SK-N-SH treated with all-trans-retinoic acid at 6 μM for 48 hours (cell line): ENCODE results near the gene EFCAB9.
A peak's percentile ranks its signal among the peaks of the same experiment; 100 is the strongest.
"Not testable (repeated sequence)": the region's sequence is repeated elsewhere in the genome, so short reads cannot be mapped to it uniquely, and the experiment has no call there.

Experiments used
- ATAC-seq: fragments of 200-7000 bp; cut with Tn5 transposase; 3 replicates; pipeline ENCODE4 v1.9.1; 2020; ENCODE audit warnings: mild to moderate bottlenecking, moderate library complexity
- CSDC2 ChIP-seq: fragments of 250-450 bp; sonication (Bioruptor Pico); IDR thresholded peaks from 2 replicates; pipeline ENCODE4 v1.5.0; 2020; ENCODE audit warnings: mild to moderate bottlenecking, moderate library complexity
- ESRRG ChIP-seq: fragments of 250-450 bp; sonication (Bioruptor Pico); IDR thresholded peaks from 2 replicates; pipeline ENCODE4 v1.6.1; 2021; ENCODE audit warnings: mild to moderate bottlenecking
- GLIS3 ChIP-seq: fragments of 250-450 bp; sonication (Bioruptor Pico); IDR thresholded peaks from 2 replicates; pipeline ENCODE4 v1.5.0; 2020; ENCODE audit warnings: mild to moderate bottlenecking, moderate library complexity
- ISL1 ChIP-seq: fragments of 250-450 bp; sonication (Bioruptor Pico); IDR thresholded peaks from 2 replicates; pipeline ENCODE4 v2.1.2; 2022; ENCODE audit warnings: mild to moderate bottlenecking, moderate library complexity
- OSR1 ChIP-seq: fragments of 250-450 bp; sonication (Bioruptor Pico); IDR thresholded peaks from 2 replicates; pipeline ENCODE4 v1.8.0; 2022; ENCODE audit warnings: moderate library complexity, mild to moderate bottlenecking, inconsistent platforms
- PPARA ChIP-seq: fragments of 250-450 bp; sonication (Bioruptor Pico); IDR thresholded peaks from 2 replicates; pipeline ENCODE4 v1.5.0; 2020; ENCODE audit warnings: mild to moderate bottlenecking, borderline replicate concordance
- RARB ChIP-seq: fragments of 250-450 bp; sonication (Bioruptor Pico); IDR thresholded peaks from 2 replicates; pipeline ENCODE4 v1.8.0; 2021; ENCODE audit warnings: mild to moderate bottlenecking, moderate library complexity
- SNAI2 ChIP-seq: fragments of 250-450 bp; sonication (Bioruptor Pico); IDR thresholded peaks from 2 replicates; pipeline ENCODE4 v1.5.0; 2020; ENCODE audit warnings: mild to moderate bottlenecking, moderate library complexity
- TCF4 ChIP-seq: fragments of 250-450 bp; sonication (Bioruptor Pico); IDR thresholded peaks from 2 replicates; pipeline ENCODE4 v1.8.0; 2021; ENCODE audit warnings: mild to moderate bottlenecking, moderate library complexity, borderline replicate concordance
- TOX ChIP-seq: fragments of 250-450 bp; sonication (Bioruptor Pico); IDR thresholded peaks from 2 replicates; pipeline ENCODE4 v1.8.0; 2021; ENCODE audit warnings: mild to moderate bottlenecking, moderate library complexity, borderline replicate concordance
- ZC3H10 ChIP-seq: fragments of 250-450 bp; sonication (Bioruptor Pico); IDR thresholded peaks from 2 replicates; pipeline ENCODE4 v1.5.1; 2021; ENCODE audit warnings: mild to moderate bottlenecking, moderate library complexity
- ZFP3 ChIP-seq: fragments of 250-450 bp; sonication (Bioruptor Pico); IDR thresholded peaks from 2 replicates; pipeline ENCODE4 v1.5.0; 2020; ENCODE audit warnings: mild to moderate bottlenecking, moderate library complexity
- ZFP30 ChIP-seq: fragments of 450-650 bp; formaldehyde crosslinking; IDR thresholded peaks from 2 replicates; pipeline ENCODE4 v1.5.0; 2022; ENCODE audit warnings: mild to moderate bottlenecking, moderate library complexity
- ZNF565 ChIP-seq: fragments of 450-650 bp; formaldehyde crosslinking; conservative IDR thresholded peaks from 2 replicates; pipeline ENCODE4 v1.5.0; 2020; ENCODE audit warnings: low read depth, mild to moderate bottlenecking, moderate library complexity
- ZNF70 ChIP-seq: fragments of 450-650 bp; formaldehyde crosslinking; IDR thresholded peaks from 2 replicates; pipeline ENCODE4 v1.5.0; 2020; ENCODE audit warnings: mild to moderate bottlenecking, moderate library complexity
- ZNF8 ChIP-seq: fragments of 450-650 bp; formaldehyde crosslinking; IDR thresholded peaks from 2 replicates; pipeline ENCODE4 v1.5.0; 2020; ENCODE audit warnings: mild to moderate bottlenecking, moderate library complexity
- TF ChIP-seq, protein P1 (sequence below): fragments of 250-450 bp; sonication (Bioruptor Pico); IDR thresholded peaks from 2 replicates; pipeline ENCODE4 v1.8.0; 2020; ENCODE audit warnings: mild to moderate bottlenecking, moderate library complexity, borderline replicate concordance
- TF ChIP-seq, protein P2 (sequence below): fragments of 250-450 bp; sonication (Bioruptor Pico); IDR thresholded peaks from 2 replicates; pipeline ENCODE4 v1.5.0; 2020; ENCODE audit warnings: mild to moderate bottlenecking, moderate library complexity
- TF ChIP-seq, protein P3 (sequence below): fragments of 250-450 bp; sonication (Bioruptor Pico); IDR thresholded peaks from 2 replicates; pipeline ENCODE4 v1.8.0; 2021; ENCODE audit warnings: low read depth, mild to moderate bottlenecking, moderate library complexity, borderline replicate concordance
- TF ChIP-seq, protein P4 (sequence below): fragments of 250-450 bp; sonication (Bioruptor Pico); IDR thresholded peaks from 2 replicates; pipeline ENCODE4 v1.5.1; 2020; ENCODE audit warnings: low read depth, mild to moderate bottlenecking, moderate library complexity
- TF ChIP-seq, protein P5 (sequence below): fragments of 250-450 bp; sonication (Bioruptor Pico); IDR thresholded peaks from 2 replicates; pipeline ENCODE4 v1.5.1; 2021; ENCODE audit warnings: mild to moderate bottlenecking, moderate library complexity

The EFCAB9 gene

DNA sequence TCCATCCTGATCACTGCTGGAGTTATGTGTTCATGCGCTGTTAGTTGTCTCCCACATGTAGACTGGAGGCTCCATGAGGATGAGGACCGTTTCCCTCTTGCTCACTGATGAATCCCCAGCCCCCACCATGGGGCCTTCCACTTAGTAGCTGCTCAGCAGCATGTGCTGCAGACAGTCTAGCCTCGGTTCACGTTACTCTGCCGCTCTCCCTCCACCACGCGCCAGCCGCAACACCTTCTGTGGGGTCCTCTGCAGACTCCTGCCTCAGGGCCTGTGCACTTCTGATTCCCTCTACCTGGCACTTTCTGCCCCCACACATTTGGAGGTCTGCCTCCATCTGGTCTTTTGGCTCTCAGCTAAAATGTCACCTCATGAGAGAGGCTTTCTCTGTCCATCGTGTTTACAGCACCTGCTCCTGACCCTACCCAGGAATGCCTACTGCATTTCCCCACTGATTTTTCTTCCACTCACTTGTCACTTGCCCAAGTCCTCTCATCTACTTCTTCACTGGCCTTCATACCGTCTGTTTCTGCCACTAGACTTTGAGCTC is 42.2 kb upstream of the EFCAB9 start:
- TF ChIP-seq, protein P1, sequence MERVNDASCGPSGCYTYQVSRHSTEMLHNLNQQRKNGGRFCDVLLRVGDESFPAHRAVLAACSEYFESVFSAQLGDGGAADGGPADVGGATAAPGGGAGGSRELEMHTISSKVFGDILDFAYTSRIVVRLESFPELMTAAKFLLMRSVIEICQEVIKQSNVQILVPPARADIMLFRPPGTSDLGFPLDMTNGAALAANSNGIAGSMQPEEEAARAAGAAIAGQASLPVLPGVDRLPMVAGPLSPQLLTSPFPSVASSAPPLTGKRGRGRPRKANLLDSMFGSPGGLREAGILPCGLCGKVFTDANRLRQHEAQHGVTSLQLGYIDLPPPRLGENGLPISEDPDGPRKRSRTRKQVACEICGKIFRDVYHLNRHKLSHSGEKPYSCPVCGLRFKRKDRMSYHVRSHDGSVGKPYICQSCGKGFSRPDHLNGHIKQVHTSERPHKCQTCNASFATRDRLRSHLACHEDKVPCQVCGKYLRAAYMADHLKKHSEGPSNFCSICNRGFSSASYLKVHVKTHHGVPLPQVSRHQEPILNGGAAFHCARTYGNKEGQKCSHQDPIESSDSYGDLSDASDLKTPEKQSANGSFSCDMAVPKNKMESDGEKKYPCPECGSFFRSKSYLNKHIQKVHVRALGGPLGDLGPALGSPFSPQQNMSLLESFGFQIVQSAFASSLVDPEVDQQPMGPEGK (CRISPR knock-in tag), result no peak
- TF ChIP-seq ZNF70 (CRISPR knock-in tag) (no peak), RARB (no peak), CSDC2 (no peak), ZFP30 (CRISPR knock-in tag) (no peak), TOX (CRISPR knock-in tag) (no peak), ZC3H10 (CRISPR knock-in tag) (no peak), PPARA (no peak), ESRRG (no peak), TCF4 (CRISPR knock-in tag) (no peak), ZNF565 (CRISPR knock-in tag) (no peak), SNAI2 (CRISPR knock-in tag) (no peak), OSR1 (CRISPR knock-in tag) (no peak), GLIS3 (CRISPR knock-in tag) (no peak), ZNF8 (CRISPR knock-in tag) (no peak)
- TF ChIP-seq, protein P2, sequence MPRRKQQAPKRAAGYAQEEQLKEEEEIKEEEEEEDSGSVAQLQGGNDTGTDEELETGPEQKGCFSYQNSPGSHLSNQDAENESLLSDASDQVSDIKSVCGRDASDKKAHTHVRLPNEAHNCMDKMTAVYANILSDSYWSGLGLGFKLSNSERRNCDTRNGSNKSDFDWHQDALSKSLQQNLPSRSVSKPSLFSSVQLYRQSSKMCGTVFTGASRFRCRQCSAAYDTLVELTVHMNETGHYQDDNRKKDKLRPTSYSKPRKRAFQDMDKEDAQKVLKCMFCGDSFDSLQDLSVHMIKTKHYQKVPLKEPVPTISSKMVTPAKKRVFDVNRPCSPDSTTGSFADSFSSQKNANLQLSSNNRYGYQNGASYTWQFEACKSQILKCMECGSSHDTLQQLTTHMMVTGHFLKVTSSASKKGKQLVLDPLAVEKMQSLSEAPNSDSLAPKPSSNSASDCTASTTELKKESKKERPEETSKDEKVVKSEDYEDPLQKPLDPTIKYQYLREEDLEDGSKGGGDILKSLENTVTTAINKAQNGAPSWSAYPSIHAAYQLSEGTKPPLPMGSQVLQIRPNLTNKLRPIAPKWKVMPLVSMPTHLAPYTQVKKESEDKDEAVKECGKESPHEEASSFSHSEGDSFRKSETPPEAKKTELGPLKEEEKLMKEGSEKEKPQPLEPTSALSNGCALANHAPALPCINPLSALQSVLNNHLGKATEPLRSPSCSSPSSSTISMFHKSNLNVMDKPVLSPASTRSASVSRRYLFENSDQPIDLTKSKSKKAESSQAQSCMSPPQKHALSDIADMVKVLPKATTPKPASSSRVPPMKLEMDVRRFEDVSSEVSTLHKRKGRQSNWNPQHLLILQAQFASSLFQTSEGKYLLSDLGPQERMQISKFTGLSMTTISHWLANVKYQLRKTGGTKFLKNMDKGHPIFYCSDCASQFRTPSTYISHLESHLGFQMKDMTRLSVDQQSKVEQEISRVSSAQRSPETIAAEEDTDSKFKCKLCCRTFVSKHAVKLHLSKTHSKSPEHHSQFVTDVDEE (CRISPR knock-in tag), result no peak
- TF ChIP-seq, protein P3, sequence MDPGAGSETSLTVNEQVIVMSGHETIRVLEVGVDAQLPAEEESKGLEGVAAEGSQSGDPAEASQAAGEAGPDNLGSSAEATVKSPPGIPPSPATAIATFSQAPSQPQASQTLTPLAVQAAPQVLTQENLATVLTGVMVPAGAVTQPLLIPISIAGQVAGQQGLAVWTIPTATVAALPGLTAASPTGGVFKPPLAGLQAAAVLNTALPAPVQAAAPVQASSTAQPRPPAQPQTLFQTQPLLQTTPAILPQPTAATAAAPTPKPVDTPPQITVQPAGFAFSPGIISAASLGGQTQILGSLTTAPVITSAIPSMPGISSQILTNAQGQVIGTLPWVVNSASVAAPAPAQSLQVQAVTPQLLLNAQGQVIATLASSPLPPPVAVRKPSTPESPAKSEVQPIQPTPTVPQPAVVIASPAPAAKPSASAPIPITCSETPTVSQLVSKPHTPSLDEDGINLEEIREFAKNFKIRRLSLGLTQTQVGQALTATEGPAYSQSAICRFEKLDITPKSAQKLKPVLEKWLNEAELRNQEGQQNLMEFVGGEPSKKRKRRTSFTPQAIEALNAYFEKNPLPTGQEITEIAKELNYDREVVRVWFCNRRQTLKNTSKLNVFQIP (CRISPR knock-in tag), result no peak
- TF ChIP-seq, protein P4, sequence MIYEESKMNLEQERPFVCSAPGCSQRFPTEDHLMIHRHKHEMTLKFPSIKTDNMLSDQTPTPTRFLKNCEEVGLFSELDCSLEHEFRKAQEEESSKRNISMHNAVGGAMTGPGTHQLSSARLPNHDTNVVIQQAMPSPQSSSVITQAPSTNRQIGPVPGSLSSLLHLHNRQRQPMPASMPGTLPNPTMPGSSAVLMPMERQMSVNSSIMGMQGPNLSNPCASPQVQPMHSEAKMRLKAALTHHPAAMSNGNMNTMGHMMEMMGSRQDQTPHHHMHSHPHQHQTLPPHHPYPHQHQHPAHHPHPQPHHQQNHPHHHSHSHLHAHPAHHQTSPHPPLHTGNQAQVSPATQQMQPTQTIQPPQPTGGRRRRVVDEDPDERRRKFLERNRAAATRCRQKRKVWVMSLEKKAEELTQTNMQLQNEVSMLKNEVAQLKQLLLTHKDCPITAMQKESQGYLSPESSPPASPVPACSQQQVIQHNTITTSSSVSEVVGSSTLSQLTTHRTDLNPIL, result no peak
- TF ChIP-seq, protein P5, sequence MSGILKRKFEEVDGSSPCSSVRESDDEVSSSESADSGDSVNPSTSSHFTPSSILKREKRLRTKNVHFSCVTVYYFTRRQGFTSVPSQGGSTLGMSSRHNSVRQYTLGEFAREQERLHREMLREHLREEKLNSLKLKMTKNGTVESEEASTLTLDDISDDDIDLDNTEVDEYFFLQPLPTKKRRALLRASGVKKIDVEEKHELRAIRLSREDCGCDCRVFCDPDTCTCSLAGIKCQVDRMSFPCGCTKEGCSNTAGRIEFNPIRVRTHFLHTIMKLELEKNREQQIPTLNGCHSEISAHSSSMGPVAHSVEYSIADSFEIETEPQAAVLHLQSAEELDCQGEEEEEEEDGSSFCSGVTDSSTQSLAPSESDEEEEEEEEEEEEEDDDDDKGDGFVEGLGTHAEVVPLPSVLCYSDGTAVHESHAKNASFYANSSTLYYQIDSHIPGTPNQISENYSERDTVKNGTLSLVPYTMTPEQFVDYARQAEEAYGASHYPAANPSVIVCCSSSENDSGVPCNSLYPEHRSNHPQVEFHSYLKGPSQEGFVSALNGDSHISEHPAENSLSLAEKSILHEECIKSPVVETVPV (CRISPR knock-in tag), result no peak
- ATAC-seq, result no peak

DNA sequence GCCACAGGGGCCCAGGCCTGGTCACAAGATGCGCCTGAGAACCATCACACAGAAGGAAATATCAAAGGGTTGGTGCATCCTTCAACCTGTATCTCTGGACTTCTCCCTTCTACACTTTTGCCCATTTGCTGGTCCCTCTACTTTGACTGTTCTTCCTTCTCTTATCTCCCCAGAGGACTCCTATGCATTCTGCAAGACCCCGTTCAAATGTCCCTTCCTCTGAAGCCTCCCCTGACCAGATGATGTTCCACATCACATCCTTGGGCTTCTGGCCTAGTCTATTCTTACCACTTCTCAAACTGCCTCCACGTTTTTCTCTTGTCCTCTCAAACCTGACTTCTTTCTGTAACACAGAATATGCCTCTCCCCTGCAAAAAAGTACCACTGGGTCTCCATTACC is 40.3 kb upstream of the EFCAB9 start:
- ATAC-seq, result no peak
- TF ChIP-seq ZNF8 (CRISPR knock-in tag) (no peak), ZFP3 (CRISPR knock-in tag) (peak; percentile 90)

DNA sequence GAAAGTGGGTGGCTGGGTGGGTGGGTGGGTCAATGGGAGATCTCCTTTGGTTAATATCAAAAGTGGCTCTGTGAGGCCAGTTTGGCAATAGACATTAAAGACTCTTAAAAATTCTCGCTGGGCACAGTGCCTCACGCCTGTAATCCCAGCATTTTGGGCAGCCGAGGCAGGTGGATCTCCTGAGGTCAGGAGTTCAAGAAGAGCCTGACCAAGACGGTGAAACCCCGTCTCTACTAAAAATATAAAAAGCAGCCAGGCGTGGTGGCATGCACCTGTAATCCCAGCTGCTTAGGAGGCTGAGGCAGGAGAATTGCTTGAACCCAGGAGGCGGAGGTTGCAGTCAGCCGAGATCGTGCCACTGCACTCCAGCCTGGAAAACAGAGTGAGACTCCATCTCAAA is 38.9 kb upstream of the EFCAB9 start:
- not testable (repeated sequence) for ATAC-seq

DNA sequence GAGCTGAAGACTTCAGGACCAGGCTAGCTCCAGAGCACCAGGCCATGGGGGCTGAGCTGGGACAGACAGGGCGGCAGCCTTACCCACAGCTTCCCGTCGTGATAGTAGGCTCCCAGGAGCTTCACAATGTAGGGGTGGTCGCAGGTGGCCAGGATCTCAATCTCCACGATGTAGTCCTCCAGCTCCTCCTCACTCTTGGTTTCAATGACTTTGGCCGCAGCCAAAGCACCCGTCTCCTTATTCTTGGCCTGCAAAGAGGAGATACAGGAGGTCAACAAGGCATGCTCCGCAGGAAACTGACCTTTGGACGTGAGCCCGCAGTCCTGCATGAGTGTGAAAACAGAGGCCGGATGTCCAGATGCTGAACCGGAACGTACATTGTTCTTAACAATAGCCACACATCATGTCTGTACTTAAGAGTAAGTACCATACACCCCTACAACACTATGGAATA is 37.4 kb upstream of the EFCAB9 start:
- TF ChIP-seq ZFP30 (CRISPR knock-in tag) (no peak), ISL1 (CRISPR knock-in tag) (no peak), ESRRG (no peak), SNAI2 (CRISPR knock-in tag) (no peak), TCF4 (CRISPR knock-in tag) (no peak), ZFP3 (CRISPR knock-in tag) (no peak)
- ATAC-seq, result no peak
